Activated B cell treated with CpG ODN at 0.5 μM for 24 hours (primary cell): ENCODE results near the gene PRM3. TPM values are rescaled to one million over a fixed set of nuclear protein-coding genes. Genes with fewer than 3 reads are reported as not detected.

Experiments used
- ATAC-seq: fragments of 200-7000 bp; cut with Tn5 transposase; one replicate; pipeline ENCODE4 v1.10.0; 2021; ENCODE audit warnings: low read depth, mild to moderate bottlenecking, moderate library complexity
- CTCF ChIA-PET: fragments of 350-600 bp; sonication (Branson Sonifier 250); formaldehyde crosslinking; loops from one replicate; lab custom pipeline; 2021; ENCODE audit warnings: antibody characterized with exemption; lab: Charles Lee
- POLR2A ChIA-PET: fragments of 350-600 bp; sonication (Branson Sonifier 250); formaldehyde crosslinking; loops from one replicate; lab custom pipeline; 2021; ENCODE audit warnings: antibody characterized with exemption; lab: Charles Lee
- DNase-seq: peaks from one replicate; pipeline ENCODE4 v3.0.0; 2022
- H3K27ac Mint-ChIP-seq: one replicate; pipeline ENCODE4 v1.8.0; 2020; ENCODE audit warnings: mixed read lengths
- H3K27me3 Mint-ChIP-seq: one replicate; pipeline ENCODE4 v1.8.0; 2021; ENCODE audit warnings: mixed read lengths
- H3K36me3 Mint-ChIP-seq: one replicate; pipeline ENCODE4 v1.8.0; 2021; ENCODE audit warnings: low read depth, mixed read lengths
- H3K4me1 Mint-ChIP-seq: one replicate; pipeline ENCODE4 v1.8.0; 2021; ENCODE audit warnings: mixed read lengths
- H3K4me3 Mint-ChIP-seq: one replicate; pipeline ENCODE4 v1.8.0; 2020; ENCODE audit warnings: mild to moderate bottlenecking, mixed read lengths
- H3K9me3 Mint-ChIP-seq: one replicate; pipeline ENCODE4 v1.8.0; 2020; ENCODE audit warnings: mixed read lengths
- intact Hi-C: fragments of 100-400 bp; cut with micrococcal nuclease; formaldehyde crosslinking; loops from one replicate; pipeline ENCODE4 v1.15.1; 2024
- total RNA-seq: library from RNA; stranded (reverse); gene quantifications from 2 replicates; pipeline ENCODE4 v1.2.3, GENCODE V29; 2022
- TF ChIP-seq, protein P1 (sequence below): fragments of 200-600 bp; IDR thresholded peaks from one replicate; pipeline ENCODE4 v1.8.0; 2022; ENCODE audit warnings: antibody characterized with exemption, mild to moderate bottlenecking

PRM3 gene
- total RNA-seq, 1 donor from 2014 or later = not detected

DNA sequence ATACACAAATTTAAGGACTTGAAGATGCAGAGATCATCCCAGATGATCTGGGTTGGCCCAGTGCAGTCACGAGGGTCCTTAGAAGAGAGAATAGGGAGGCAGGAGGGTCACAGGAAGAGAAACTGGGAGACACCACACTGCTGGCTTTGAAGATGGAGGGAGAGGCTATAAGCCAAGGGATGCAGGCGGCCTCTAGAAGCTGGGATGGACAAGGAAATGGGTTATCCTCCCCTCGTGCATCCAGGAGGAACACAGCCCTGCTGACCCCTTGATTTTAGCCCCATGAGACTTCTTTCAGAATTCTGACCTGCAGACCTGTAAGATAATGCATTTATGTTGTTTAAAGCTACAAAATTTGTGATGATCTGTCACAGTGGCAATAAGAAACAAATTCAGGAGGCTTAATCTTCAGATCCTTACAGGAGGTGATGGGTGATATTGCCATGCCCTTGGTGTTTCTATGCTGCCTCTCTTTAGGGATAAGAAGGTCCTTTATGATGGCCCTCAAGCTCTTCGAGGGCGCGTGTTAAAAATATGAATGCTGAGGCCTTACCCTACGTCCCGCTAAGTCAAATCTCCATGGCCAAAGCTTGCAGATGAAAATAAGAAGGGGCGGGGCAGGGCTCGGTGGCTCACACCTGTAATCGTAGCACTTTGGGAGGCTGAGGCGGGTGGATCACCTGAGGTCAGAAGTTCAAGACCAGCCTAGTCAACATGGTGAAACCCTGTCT is 4.3 kb upstream of the PRM3 start:
- H3K4me3 Mint-ChIP-seq = no peak overlapping the region
- peaks cover 17% of the 10 kb centered on the region for H3K4me1 Mint-ChIP-seq
- POLR2A ChIA-PET = no interaction called here
- H3K27me3 Mint-ChIP-seq = no peaks in the 10 kb centered on the region
- intact Hi-C loops = loop anchor here (2.0 kb wide), 1 partner anchor 19 kb away; no protein-coding TSS in a partner anchor
- H3K36me3 Mint-ChIP-seq = no peaks in the 10 kb centered on the region
- no peak overlapping the region for H3K27ac Mint-ChIP-seq
- TF ChIP-seq, protein P1, sequence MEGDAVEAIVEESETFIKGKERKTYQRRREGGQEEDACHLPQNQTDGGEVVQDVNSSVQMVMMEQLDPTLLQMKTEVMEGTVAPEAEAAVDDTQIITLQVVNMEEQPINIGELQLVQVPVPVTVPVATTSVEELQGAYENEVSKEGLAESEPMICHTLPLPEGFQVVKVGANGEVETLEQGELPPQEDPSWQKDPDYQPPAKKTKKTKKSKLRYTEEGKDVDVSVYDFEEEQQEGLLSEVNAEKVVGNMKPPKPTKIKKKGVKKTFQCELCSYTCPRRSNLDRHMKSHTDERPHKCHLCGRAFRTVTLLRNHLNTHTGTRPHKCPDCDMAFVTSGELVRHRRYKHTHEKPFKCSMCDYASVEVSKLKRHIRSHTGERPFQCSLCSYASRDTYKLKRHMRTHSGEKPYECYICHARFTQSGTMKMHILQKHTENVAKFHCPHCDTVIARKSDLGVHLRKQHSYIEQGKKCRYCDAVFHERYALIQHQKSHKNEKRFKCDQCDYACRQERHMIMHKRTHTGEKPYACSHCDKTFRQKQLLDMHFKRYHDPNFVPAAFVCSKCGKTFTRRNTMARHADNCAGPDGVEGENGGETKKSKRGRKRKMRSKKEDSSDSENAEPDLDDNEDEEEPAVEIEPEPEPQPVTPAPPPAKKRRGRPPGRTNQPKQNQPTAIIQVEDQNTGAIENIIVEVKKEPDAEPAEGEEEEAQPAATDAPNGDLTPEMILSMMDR = no peak
- CTCF ChIA-PET = interaction anchor here (1.3 kb wide), 1 partner anchor 77 kb away, joined by 3 read pairs; no protein-coding TSS in a partner anchor
- no peaks in the 10 kb centered on the region for H3K9me3 Mint-ChIP-seq
- ATAC-seq = no peak
- no peak for DNase-seq

- DNase-seq (no peak), ATAC-seq (no peak)
- intact Hi-C loops = no loop called here
- ChIA-PET CTCF (interaction anchor here (1.8 kb wide), 1 partner anchor 21 kb away, joined by 4 read pairs; no protein-coding TSS in a partner anchor), POLR2A (interaction anchor here (0.6 to 0.7 kb wide), 2 partner anchors 78 to 83 kb away, joined by 3 to 5 read pairs; no protein-coding TSS in a partner anchor)
- H3K4me3 Mint-ChIP-seq = no peak overlapping the region
- TF ChIP-seq, protein P1 = no peak
- no peaks in the 10 kb centered on the region for H3K9me3 Mint-ChIP-seq
- H3K36me3 Mint-ChIP-seq = no peaks in the 10 kb centered on the region
- H3K27me3 Mint-ChIP-seq = no peaks in the 10 kb centered on the region
- H3K27ac Mint-ChIP-seq = no peak overlapping the region
- peaks cover 17% of the 10 kb centered on the region for H3K4me1 Mint-ChIP-seq
Measured at GRCh38 chr16:11276896-11277593, 3.6 kb upstream of the PRM3 start.

- intact Hi-C loops = no loop called here
- CTCF ChIA-PET = interaction anchor here (1.8 kb wide), 1 partner anchor 21 kb away, joined by 4 read pairs; no protein-coding TSS in a partner anchor
- no peak for ATAC-seq
- Mint-ChIP-seq H3K4me1 (peaks cover 17% of the 10 kb centered on the region), H3K36me3 (no peaks in the 10 kb centered on the region), H3K27me3 (no peaks in the 10 kb centered on the region), H3K9me3 (no peaks in the 10 kb centered on the region), H3K4me3 (no peak within 1 kb of the TSS), H3K27ac (no peak within 1 kb of the TSS)
- POLR2A ChIA-PET = interaction anchor here (0.6 to 0.7 kb wide), 2 partner anchors 79 to 84 kb away, joined by 3 to 5 read pairs; no protein-coding TSS in a partner anchor
- TF ChIP-seq, protein P1 = no peak
- DNase-seq = no peak
Measured at GRCh38 chr16:11276143-11276895, 2.9 kb upstream of the PRM3 start, which contains the start of gene PRM2. Gene PRM2 (minus strand): TSS chr16:11276480. CDS start chr16:11276370, 110 bp downstream.

DNA sequence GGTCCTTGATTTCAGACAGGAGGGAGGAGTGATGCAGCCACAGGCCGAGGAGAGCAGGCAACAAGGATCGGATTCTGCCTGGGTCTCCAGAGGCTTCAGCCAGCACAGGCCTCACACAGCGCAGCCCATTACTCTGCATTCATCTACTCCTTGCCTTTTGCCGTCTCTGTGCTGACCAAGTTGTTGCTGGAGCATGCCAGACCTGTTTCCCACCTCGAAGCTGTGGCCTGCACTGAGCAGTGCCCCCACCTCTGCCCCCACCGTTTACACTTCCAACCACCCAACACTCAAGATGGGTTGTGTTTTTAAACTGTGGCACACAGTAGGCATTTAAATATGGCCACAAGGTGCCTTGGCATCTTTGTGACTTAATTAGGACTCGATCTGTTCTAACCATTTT is 1.5 kb upstream of the PRM3 start:
- no peak overlapping the region for H3K4me3 Mint-ChIP-seq
- DNase-seq = no peak
- H3K4me1 Mint-ChIP-seq = peaks cover 14% of the 10 kb centered on the region
- no peak overlapping the region for H3K27ac Mint-ChIP-seq
- POLR2A ChIA-PET = no interaction called here
- CTCF ChIA-PET = no interaction called here
- intact Hi-C loops = no loop called here
- TF ChIP-seq, protein P1 = no peak
- no peaks in the 10 kb centered on the region for H3K27me3 Mint-ChIP-seq
- H3K9me3 Mint-ChIP-seq = no peaks in the 10 kb centered on the region
- no peak for ATAC-seq
- H3K36me3 Mint-ChIP-seq = no peaks in the 10 kb centered on the region
